CD4-positive, alpha-beta T cell treated with Interleukin-2 at 100 ng/mL for 4 hours (primary cell): ENCODE data around the gene DHX34.

Source experiments
- DNase-seq: peaks from one replicate; pipeline ENCODE4 v3.0.0-alpha.2; 2020; ENCODE audit warnings: low spot score

Gene DHX34

GRCh38 chr19:47417746-47418691 is 68.9 kb downstream of the DHX34 start:
- peak; percentile 6 for DNase-seq

- no peak for DNase-seq
Measured at GRCh38 chr19:47418692-47419029, 69.5 kb downstream of the DHX34 start.

- DNase-seq: no peak
Measured at GRCh38 chr19:47419030-47419783, 70.1 kb downstream of the DHX34 start, which contains the start of gene MEIS3. MEIS3 (minus strand) TSS chr19:47419527; CDS start chr19:47419081, 446 bp downstream.

GRCh38 chr19:47419789-47420188 is 70.7 kb downstream of the DHX34 start:
- no peak for DNase-seq

GRCh38 chr19:47421244-47421786 is 72.2 kb downstream of the DHX34 start:
- DNase-seq: no peak

- DNase-seq: no peak
Measured at GRCh38 chr19:47421844-47422395, 72.8 kb downstream of the DHX34 start.

- DNase-seq: no peak
Measured at GRCh38 chr19:47422417-47423163, 73.5 kb downstream of the DHX34 start.

GRCh38 chr19:47423203-47423882 is 74.2 kb downstream of the DHX34 start:
- no peak for DNase-seq

GRCh38 chr19:47427241-47428176 is 78.4 kb downstream of the DHX34 start:
- peak; percentile 70 for DNase-seq

- peak; percentile 82 for DNase-seq
Measured at GRCh38 chr19:47428177-47428894, 79.2 kb downstream of the DHX34 start.

- DNase-seq: no peak
Measured at GRCh38 chr19:47429140-47429793, 80.2 kb downstream of the DHX34 start.

- DNase-seq: no peak
Measured at GRCh38 chr19:47430041-47430802, 81.1 kb downstream of the DHX34 start.

GRCh38 chr19:47432091-47432490 is 83.0 kb downstream of the DHX34 start:
- no peak for DNase-seq
